Activated CD4-positive, alpha-beta T cell treated with anti-CD3 and anti-CD28 coated beads, Interleukin-2, amount 10 ng/mL, durations not matched to agents 24 days and 14 days (primary cell): ENCODE measurements around the gene C16orf74. TPM values are rescaled to one million over a fixed set of nuclear protein-coding genes. Genes with fewer than 3 reads are reported as not detected.
A peak's percentile ranks its signal among the peaks of the same experiment; 100 is the strongest.

Source experiments
- DNase-seq: peaks from one replicate; pipeline ENCODE4 v3.0.0; 2022
- H3K27ac Mint-ChIP-seq: one replicate; pipeline ENCODE4 v1.8.0; 2022; ENCODE audit warnings: mild to moderate bottlenecking, mixed read lengths
- H3K27me3 Mint-ChIP-seq: one replicate; pipeline ENCODE4 v1.8.0; 2022; ENCODE audit warnings: mixed read lengths
- H3K36me3 Mint-ChIP-seq: one replicate; pipeline ENCODE4 v1.8.0; 2022; ENCODE audit warnings: low read depth, mild to moderate bottlenecking, mixed read lengths
- H3K4me1 Mint-ChIP-seq: one replicate; pipeline ENCODE4 v1.8.0; 2021; ENCODE audit warnings: mixed read lengths
- H3K4me3 Mint-ChIP-seq: one replicate; pipeline ENCODE4 v1.8.0; 2022; ENCODE audit warnings: mild to moderate bottlenecking, moderate library complexity, mixed read lengths
- H3K9me3 Mint-ChIP-seq: one replicate; pipeline ENCODE4 v1.8.0; 2021; ENCODE audit warnings: mixed read lengths
- intact Hi-C: fragments of 100-400 bp; cut with micrococcal nuclease; formaldehyde crosslinking; loops from one replicate; pipeline ENCODE4 v1.15.1; 2023
- total RNA-seq: library from RNA; stranded (reverse); gene quantifications from 2 replicates; pipeline ENCODE4 v1.2.3, GENCODE V29; 2022

The C16orf74 gene
- total RNA-seq, 1 donor from 2014 or later = 0.19 TPM

GRCh38 chr16:85783441-85783840 is 32.5 kb upstream of the C16orf74 start:
- Mint-ChIP-seq H3K9me3 (no peaks in the 10 kb centered on the region), H3K36me3 (peaks cover 41% of the 10 kb centered on the region), H3K27me3 (no peaks in the 10 kb centered on the region), H3K4me1 (peaks cover 3% of the 10 kb centered on the region), H3K27ac (no peak overlapping the region), H3K4me3 (no peak overlapping the region)
- no peak for DNase-seq
- intact Hi-C loops = no loop called here

GRCh38 chr16:85782451-85782850 is 31.6 kb upstream of the C16orf74 start:
- Mint-ChIP-seq H3K27ac (no peak overlapping the region), H3K27me3 (no peaks in the 10 kb centered on the region), H3K4me1 (peaks cover 3% of the 10 kb centered on the region), H3K4me3 (no peak overlapping the region), H3K36me3 (peaks cover 41% of the 10 kb centered on the region), H3K9me3 (no peaks in the 10 kb centered on the region)
- no peak for DNase-seq
- intact Hi-C loops = no loop called here

- H3K36me3 Mint-ChIP-seq = peaks cover 39% of the 10 kb centered on the region
- intact Hi-C loops = no loop called here
- DNase-seq = no peak
- no peak overlapping the region for H3K27ac Mint-ChIP-seq
- no peaks in the 10 kb centered on the region for H3K27me3 Mint-ChIP-seq
- H3K4me3 Mint-ChIP-seq = no peak overlapping the region
- H3K4me1 Mint-ChIP-seq = peaks cover 3% of the 10 kb centered on the region
- no peaks in the 10 kb centered on the region for H3K9me3 Mint-ChIP-seq
Observed at GRCh38 chr16:85781695-85782370, 30.9 kb upstream of the C16orf74 start.

GRCh38 chr16:85781156-85781555 is 30.3 kb upstream of the C16orf74 start:
- Mint-ChIP-seq H3K36me3 (peaks cover 41% of the 10 kb centered on the region), H3K4me1 (peaks cover 3% of the 10 kb centered on the region), H3K27me3 (no peaks in the 10 kb centered on the region), H3K9me3 (no peaks in the 10 kb centered on the region), H3K27ac (no peak overlapping the region), H3K4me3 (no peak overlapping the region)
- intact Hi-C loops = no loop called here
- no peak for DNase-seq

- DNase-seq = no peak
- Mint-ChIP-seq H3K27me3 (no peaks in the 10 kb centered on the region), H3K9me3 (no peaks in the 10 kb centered on the region), H3K4me1 (peaks cover 3% of the 10 kb centered on the region), H3K27ac (no peak overlapping the region), H3K36me3 (peaks cover 34% of the 10 kb centered on the region), H3K4me3 (no peak overlapping the region)
- intact Hi-C loops = no loop called here
Observed at GRCh38 chr16:85780281-85780680, 29.4 kb upstream of the C16orf74 start.

- intact Hi-C loops = no loop called here
- Mint-ChIP-seq H3K4me3 (no peak overlapping the region), H3K27ac (peak overlapping the region; percentile 41), H3K36me3 (peaks cover 34% of the 10 kb centered on the region), H3K4me1 (peaks cover 3% of the 10 kb centered on the region), H3K9me3 (no peaks in the 10 kb centered on the region), H3K27me3 (no peaks in the 10 kb centered on the region)
- no peak for DNase-seq
Observed at GRCh38 chr16:85778873-85779272, 28.0 kb upstream of the C16orf74 start.

- intact Hi-C loops = no loop called here
- no peak for DNase-seq
- no peak overlapping the region for H3K27ac Mint-ChIP-seq
- H3K4me3 Mint-ChIP-seq = no peak overlapping the region
- peaks cover 3% of the 10 kb centered on the region for H3K4me1 Mint-ChIP-seq
- peaks cover 34% of the 10 kb centered on the region for H3K36me3 Mint-ChIP-seq
- no peaks in the 10 kb centered on the region for H3K9me3 Mint-ChIP-seq
- no peaks in the 10 kb centered on the region for H3K27me3 Mint-ChIP-seq
Observed at GRCh38 chr16:85777583-85778310, 26.9 kb upstream of the C16orf74 start.

- Mint-ChIP-seq H3K4me3 (no peak overlapping the region), H3K4me1 (no peaks in the 10 kb centered on the region), H3K27me3 (no peaks in the 10 kb centered on the region), H3K36me3 (peaks cover 21% of the 10 kb centered on the region), H3K9me3 (no peaks in the 10 kb centered on the region), H3K27ac (no peak overlapping the region)
- no peak for DNase-seq
- intact Hi-C loops = no loop called here
Observed at GRCh38 chr16:85774811-85775210, 23.9 kb upstream of the C16orf74 start.

GRCh38 chr16:85774136-85774535 is 23.2 kb upstream of the C16orf74 start:
- H3K4me1 Mint-ChIP-seq = no peaks in the 10 kb centered on the region
- no peak overlapping the region for H3K27ac Mint-ChIP-seq
- no peak overlapping the region for H3K4me3 Mint-ChIP-seq
- DNase-seq = no peak
- H3K27me3 Mint-ChIP-seq = no peaks in the 10 kb centered on the region
- peaks cover 16% of the 10 kb centered on the region for H3K36me3 Mint-ChIP-seq
- intact Hi-C loops = no loop called here
- H3K9me3 Mint-ChIP-seq = no peaks in the 10 kb centered on the region

GRCh38 chr16:85773044-85773443 is 22.1 kb upstream of the C16orf74 start:
- DNase-seq = no peak
- Mint-ChIP-seq H3K27ac (no peak overlapping the region), H3K9me3 (no peaks in the 10 kb centered on the region), H3K36me3 (peaks cover 9% of the 10 kb centered on the region), H3K4me3 (no peak overlapping the region), H3K27me3 (no peaks in the 10 kb centered on the region), H3K4me1 (no peaks in the 10 kb centered on the region)
- intact Hi-C loops = no loop called here

GRCh38 chr16:85770741-85771140 is 19.8 kb upstream of the C16orf74 start:
- intact Hi-C loops = no loop called here
- H3K27ac Mint-ChIP-seq = no peak overlapping the region
- no peak for DNase-seq
- no peaks in the 10 kb centered on the region for H3K4me1 Mint-ChIP-seq
- no peaks in the 10 kb centered on the region for H3K27me3 Mint-ChIP-seq
- H3K9me3 Mint-ChIP-seq = no peaks in the 10 kb centered on the region
- no peak overlapping the region for H3K4me3 Mint-ChIP-seq
- no peaks in the 10 kb centered on the region for H3K36me3 Mint-ChIP-seq

- Mint-ChIP-seq H3K27me3 (no peaks in the 10 kb centered on the region), H3K4me3 (no peak overlapping the region), H3K36me3 (no peaks in the 10 kb centered on the region), H3K27ac (no peak overlapping the region), H3K9me3 (no peaks in the 10 kb centered on the region), H3K4me1 (no peaks in the 10 kb centered on the region)
- intact Hi-C loops = no loop called here
- no peak for DNase-seq
Observed at GRCh38 chr16:85768199-85768598, 17.3 kb upstream of the C16orf74 start.

GRCh38 chr16:85767531-85767930 is 16.6 kb upstream of the C16orf74 start:
- H3K27me3 Mint-ChIP-seq = no peaks in the 10 kb centered on the region
- no peak for DNase-seq
- no peak overlapping the region for H3K4me3 Mint-ChIP-seq
- no peaks in the 10 kb centered on the region for H3K4me1 Mint-ChIP-seq
- H3K9me3 Mint-ChIP-seq = no peaks in the 10 kb centered on the region
- H3K27ac Mint-ChIP-seq = no peak overlapping the region
- no peaks in the 10 kb centered on the region for H3K36me3 Mint-ChIP-seq
- intact Hi-C loops = no loop called here

GRCh38 chr16:85765767-85766166 is 14.9 kb upstream of the C16orf74 start:
- no peak for DNase-seq
- intact Hi-C loops = no loop called here
- no peak overlapping the region for H3K27ac Mint-ChIP-seq
- no peaks in the 10 kb centered on the region for H3K36me3 Mint-ChIP-seq
- H3K27me3 Mint-ChIP-seq = no peaks in the 10 kb centered on the region
- no peaks in the 10 kb centered on the region for H3K4me1 Mint-ChIP-seq
- H3K4me3 Mint-ChIP-seq = no peak overlapping the region
- no peaks in the 10 kb centered on the region for H3K9me3 Mint-ChIP-seq

- no peak overlapping the region for H3K4me3 Mint-ChIP-seq
- H3K27ac Mint-ChIP-seq = no peak overlapping the region
- H3K4me1 Mint-ChIP-seq = no peaks in the 10 kb centered on the region
- intact Hi-C loops = no loop called here
- no peaks in the 10 kb centered on the region for H3K36me3 Mint-ChIP-seq
- no peak for DNase-seq
- no peaks in the 10 kb centered on the region for H3K9me3 Mint-ChIP-seq
- H3K27me3 Mint-ChIP-seq = peaks cover 4% of the 10 kb centered on the region
Observed at GRCh38 chr16:85765211-85765610, 14.3 kb upstream of the C16orf74 start.
